Measurements from ENCODE around the gene TOP1.

The TOP1 gene

DNA sequence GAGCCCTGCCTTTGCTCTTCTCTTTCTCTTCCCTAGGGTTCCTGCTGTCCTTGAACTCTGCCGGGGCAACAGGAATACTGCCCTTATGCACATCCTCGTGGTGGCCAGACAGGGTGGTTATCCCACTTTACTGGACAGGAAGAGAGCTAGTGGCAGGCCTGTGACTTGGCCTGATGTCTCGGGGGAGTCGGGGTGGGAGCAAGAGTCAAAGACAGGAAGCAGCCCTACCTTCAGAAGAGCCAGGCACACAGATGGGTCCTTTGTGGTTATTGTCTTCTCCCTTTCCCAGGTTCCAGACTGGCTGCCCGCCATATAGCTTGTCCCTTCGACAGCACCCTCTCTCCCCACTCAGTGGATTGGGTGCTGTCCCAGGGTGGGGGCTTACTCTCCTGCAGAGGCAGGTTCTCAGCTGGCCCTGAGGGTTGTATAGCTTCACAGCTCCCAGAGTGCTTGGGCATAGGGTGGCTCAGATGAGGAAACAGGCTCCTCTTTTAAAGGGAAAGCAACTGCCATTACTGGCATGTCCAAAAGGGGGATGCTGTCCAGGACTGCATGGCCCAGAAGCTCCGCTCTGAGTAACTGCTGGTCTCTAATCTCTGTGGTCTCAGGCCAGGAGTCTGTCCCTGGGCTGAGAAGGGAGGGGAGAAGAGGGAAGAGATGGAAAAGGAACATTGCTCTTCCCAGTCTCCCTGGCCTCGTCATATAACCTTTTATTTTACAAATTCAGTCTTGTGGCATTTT, 126.0 kb downstream of the TOP1 start:
- TF ChIP-seq, protein P1, sequence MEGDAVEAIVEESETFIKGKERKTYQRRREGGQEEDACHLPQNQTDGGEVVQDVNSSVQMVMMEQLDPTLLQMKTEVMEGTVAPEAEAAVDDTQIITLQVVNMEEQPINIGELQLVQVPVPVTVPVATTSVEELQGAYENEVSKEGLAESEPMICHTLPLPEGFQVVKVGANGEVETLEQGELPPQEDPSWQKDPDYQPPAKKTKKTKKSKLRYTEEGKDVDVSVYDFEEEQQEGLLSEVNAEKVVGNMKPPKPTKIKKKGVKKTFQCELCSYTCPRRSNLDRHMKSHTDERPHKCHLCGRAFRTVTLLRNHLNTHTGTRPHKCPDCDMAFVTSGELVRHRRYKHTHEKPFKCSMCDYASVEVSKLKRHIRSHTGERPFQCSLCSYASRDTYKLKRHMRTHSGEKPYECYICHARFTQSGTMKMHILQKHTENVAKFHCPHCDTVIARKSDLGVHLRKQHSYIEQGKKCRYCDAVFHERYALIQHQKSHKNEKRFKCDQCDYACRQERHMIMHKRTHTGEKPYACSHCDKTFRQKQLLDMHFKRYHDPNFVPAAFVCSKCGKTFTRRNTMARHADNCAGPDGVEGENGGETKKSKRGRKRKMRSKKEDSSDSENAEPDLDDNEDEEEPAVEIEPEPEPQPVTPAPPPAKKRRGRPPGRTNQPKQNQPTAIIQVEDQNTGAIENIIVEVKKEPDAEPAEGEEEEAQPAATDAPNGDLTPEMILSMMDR (IDR thresholded peaks at IDR 0.05; ENCODE audit: control insufficient read depth, insufficient read depth, low read depth, low read length, missing control alignments): no peak
- no peak for DNase-seq (ENCODE audit: low read depth)
- no peak overlapping the region for H3K4me3 ChIP-seq (ENCODE audit: control insufficient read depth, low read depth, low read length)

DNA sequence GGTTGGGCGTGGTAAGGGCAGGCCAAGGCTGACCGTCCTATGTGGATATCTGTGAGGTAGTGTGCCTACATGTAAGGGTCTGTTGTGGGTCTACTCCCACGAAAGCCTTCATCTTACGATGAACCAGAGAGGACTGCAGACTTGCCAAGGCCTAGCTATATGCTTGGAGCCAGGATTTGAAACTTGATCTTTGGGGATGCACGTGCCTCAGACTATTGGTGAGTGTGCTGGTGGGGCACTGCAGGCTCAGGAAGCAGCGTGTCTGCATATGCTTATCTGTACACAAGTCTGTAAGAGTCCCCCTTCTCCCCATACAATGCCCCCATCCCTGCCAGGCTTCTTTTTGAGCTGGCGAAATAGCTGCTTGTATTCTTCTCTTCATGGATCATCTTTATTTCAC, 126.6 kb downstream of the TOP1 start:
- TF ChIP-seq, protein P1 (IDR thresholded peaks at IDR 0.05; ENCODE audit: control insufficient read depth, insufficient read depth, low read depth, low read length, missing control alignments): no peak
- H3K4me3 ChIP-seq (ENCODE audit: control insufficient read depth, low read depth, low read length): no peak overlapping the region
- no peak for DNase-seq (ENCODE audit: low read depth)

DNA sequence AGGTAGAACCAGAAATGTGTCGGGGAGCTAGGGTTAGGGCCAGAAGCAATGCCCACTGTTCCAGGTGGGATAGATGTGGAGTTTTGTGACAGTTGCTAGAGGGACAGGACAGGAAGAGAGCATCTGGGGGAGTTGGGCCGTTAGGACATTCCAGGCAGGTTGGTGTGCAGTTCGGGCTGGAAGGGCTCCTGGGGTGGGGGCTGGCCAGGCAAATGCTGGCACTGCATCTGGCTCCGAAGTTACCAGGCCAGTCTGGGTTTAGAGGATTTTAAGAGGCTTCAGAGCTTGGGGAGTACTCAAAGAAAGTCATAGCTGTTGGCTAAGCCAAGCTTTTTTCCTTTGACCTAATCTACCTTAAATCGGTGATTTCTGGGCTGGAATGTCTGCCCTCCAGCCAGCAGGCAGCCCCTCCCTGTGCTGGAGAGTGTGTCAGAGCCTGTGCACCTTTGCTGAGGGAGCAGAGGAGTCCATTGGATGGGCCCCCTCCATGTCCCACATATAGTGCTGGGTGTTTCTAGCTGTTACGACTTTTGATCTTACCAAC, 129.5 kb downstream of the TOP1 start:
- H3K4me3 ChIP-seq (ENCODE audit: control insufficient read depth, low read depth, low read length): no peak overlapping the region
- TF ChIP-seq, protein P1 (IDR thresholded peaks at IDR 0.05; ENCODE audit: control insufficient read depth, insufficient read depth, low read depth, low read length, missing control alignments): no peak
- no peak for DNase-seq (ENCODE audit: low read depth)

DNA sequence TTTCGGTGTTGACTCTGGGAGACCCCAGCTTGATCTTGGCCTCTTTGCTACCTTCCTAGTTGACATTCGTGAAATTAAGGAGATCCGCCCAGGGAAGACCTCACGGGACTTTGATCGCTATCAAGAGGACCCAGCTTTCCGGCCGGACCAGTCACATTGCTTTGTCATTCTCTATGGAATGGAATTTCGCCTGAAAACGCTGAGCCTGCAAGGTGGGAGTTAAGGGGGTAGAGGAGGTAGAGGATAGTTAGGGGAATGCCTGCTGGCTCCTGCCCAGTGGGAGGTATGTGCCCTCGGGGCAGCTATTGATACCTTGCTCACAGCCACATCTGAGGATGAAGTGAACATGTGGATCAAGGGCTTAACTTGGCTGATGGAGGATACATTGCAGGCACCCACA, 130.9 kb downstream of the TOP1 start:
- DNase-seq (ENCODE audit: low read depth): no peak
- TF ChIP-seq, protein P1 (IDR thresholded peaks at IDR 0.05; ENCODE audit: control insufficient read depth, insufficient read depth, low read depth, low read length, missing control alignments): no peak
- no peak overlapping the region for H3K4me3 ChIP-seq (ENCODE audit: control insufficient read depth, low read depth, low read length)

DNA sequence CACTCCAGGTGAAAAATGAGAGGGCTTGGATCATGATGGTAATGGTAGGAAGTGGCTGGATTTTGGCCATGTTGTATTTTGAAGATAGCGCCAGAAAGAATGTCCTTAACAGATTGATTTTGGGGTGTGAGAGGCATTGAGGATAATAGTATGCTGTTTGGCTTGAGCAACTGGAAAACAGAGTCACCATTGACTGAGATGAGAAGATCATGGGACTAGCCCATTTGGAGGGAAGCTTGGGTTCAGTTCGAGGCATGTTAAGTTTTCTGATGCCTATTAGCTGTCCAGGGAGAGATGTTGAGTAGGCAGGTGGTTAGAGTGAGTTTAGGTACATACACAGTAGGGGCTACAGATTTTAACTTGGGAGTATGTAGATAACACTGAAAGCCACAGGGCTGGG, 132.1 kb downstream of the TOP1 start:
- no peak for DNase-seq (ENCODE audit: low read depth)
- TF ChIP-seq, protein P1 (IDR thresholded peaks at IDR 0.05; ENCODE audit: control insufficient read depth, insufficient read depth, low read depth, low read length, missing control alignments): no peak
- no peak overlapping the region for H3K4me3 ChIP-seq (ENCODE audit: control insufficient read depth, low read depth, low read length)

DNA sequence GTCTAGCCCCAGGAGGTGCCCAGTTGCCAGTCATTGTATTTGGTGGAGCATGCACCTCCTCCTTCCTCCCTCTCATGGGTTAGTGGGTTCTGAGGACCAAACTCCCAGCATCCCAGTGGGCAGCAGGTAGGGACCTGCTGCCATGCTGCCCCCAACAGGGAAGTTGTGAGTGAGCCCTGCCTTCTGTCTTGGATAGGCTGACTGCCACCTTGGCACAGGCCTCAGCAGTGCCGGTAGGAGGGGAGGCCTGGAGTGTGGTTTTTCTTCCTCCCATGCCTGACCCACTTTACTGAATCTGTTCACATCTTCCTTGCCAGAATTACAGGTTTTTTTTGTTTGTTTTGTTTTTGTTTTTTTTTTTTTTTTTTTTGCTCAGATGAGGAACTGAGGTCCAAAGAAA, 133.3 kb downstream of the TOP1 start:
- DNase-seq (ENCODE audit: low read depth): no peak
- H3K4me3 ChIP-seq (ENCODE audit: control insufficient read depth, low read depth, low read length): no peak overlapping the region
- TF ChIP-seq, protein P1 (IDR thresholded peaks at IDR 0.05; ENCODE audit: control insufficient read depth, insufficient read depth, low read depth, low read length, missing control alignments): no peak
